Measurements from ENCODE around the gene MRPS2.

MRPS2 gene

GRCh38 chr9:135480940-135481310 lies 19.6 kb upstream of the MRPS2 start:
- no peak for DNase-seq

GRCh38 chr9:135482015-135482754 lies 18.3 kb upstream of the MRPS2 start:
- DNase-seq = no peak

- DNase-seq = no peak
These were observed 15.8 kb upstream of the MRPS2 start for GRCh38 chr9:135484460-135485277.

DNA sequence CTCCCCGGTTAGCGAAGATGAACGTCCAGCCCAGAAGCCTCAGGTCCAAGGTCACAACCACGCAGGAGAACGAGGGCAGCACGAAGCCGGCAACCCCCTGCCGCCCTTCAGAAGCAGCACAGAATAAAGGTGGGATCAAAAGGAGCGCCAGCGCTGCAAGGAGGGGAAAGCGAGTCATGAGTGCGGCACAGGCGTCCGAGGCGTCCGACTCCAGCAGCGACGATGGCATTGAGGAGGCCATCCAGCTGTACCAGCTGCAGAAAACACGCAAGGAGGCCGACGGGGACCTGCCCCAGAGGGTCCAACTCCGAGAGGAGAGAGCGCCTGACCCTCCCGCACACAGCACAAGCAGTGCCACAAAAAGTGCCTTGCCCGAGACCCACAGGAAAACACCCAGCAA lies 15.1 kb upstream of the MRPS2 start:
- no peak for DNase-seq

DNA sequence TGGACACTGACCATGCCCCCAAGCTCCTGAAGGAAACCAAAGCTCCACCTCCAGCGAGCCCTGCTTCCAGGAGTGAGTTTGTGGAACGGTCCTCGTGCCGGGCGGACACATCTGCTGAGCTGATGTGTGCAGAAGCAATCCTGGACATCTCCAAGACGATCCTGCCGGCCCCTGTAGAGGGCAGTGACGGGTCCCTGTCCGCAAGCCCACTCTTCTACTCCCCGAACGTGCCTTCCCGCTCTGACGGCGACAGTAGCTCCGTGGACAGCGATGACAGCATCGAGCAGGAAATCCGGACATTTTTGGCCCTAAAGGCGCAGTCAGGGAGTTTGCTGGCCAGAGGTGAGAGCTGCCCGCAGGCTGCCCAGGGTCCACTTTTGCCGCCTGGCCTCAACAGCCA lies 14.7 kb upstream of the MRPS2 start:
- DNase-seq = no peak

DNA sequence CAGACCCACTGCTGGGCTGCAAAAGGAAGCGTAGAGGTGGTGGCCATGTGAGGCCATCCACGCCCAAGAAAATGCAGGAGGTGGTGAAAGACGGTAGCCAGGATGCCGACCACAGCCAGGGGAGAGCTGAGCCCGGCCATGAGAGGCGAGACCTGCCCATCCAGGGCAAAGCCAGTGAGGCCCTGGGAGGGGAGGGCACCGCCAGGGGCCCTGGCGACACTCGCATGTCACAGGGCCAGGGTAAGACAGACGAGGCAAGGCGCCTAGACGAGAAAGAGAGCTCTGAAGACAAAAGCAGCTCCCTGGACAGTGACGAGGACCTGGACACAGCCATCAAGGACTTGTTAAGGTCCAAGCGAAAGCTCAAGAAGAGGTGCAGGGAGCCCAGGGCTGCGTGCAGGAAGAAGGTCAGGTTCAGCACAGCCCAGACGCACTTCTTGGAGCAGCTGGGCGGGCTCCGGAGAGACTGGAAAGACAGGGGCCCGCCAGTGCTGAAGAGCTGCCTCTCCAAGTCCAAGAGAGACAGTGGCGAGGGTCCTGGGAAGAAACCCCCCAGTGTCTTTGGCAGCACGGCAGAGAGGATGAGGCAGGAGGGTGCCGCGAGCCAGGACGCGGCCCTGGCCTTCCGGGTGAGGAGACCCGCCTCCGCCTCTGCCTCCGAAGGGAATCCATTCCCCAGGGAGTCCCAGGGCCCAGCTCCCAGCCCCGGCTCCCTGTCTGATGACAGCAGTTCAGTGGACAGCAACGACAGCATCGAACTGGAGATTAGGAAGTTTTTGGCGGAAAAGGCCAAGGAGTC lies 14.0 kb upstream of the MRPS2 start:
- DNase-seq = no peak

GRCh38 chr9:135487281-135488012 lies 13.0 kb upstream of the MRPS2 start:
- no peak for DNase-seq

- DNase-seq = no peak
These were observed 12.5 kb upstream of the MRPS2 start for GRCh38 chr9:135488013-135488330.

- no peak for DNase-seq
These were observed 12.0 kb upstream of the MRPS2 start for GRCh38 chr9:135488527-135488926.

GRCh38 chr9:135489188-135489906 lies 11.1 kb upstream of the MRPS2 start:
- no peak for DNase-seq

- no peak for DNase-seq
These were observed 10.2 kb upstream of the MRPS2 start for GRCh38 chr9:135490166-135490870.

- no peak for DNase-seq
These were observed 9.5 kb upstream of the MRPS2 start for GRCh38 chr9:135490980-135491464.

DNA sequence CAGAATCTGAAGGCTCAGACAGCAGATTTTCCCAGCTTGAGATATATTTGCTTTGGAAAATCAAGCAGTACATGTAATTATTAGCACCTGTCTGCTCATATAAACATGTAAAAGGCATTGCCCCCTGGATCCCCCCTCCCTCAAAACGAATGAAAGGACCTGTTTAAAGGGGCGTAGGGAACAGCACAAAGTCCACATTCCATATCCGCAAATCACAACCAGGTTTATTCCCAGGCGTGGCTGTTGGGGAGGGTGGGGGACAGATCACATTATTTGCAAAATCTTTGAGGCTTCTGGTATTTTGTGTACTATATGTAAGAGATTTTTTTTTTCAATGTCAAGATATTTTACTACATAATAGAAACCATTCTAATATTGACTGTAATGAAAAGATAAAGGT lies 8.7 kb upstream of the MRPS2 start:
- DNase-seq = no peak

GRCh38 chr9:135492886-135493669 lies 7.4 kb upstream of the MRPS2 start:
- DNase-seq = no peak

DNA sequence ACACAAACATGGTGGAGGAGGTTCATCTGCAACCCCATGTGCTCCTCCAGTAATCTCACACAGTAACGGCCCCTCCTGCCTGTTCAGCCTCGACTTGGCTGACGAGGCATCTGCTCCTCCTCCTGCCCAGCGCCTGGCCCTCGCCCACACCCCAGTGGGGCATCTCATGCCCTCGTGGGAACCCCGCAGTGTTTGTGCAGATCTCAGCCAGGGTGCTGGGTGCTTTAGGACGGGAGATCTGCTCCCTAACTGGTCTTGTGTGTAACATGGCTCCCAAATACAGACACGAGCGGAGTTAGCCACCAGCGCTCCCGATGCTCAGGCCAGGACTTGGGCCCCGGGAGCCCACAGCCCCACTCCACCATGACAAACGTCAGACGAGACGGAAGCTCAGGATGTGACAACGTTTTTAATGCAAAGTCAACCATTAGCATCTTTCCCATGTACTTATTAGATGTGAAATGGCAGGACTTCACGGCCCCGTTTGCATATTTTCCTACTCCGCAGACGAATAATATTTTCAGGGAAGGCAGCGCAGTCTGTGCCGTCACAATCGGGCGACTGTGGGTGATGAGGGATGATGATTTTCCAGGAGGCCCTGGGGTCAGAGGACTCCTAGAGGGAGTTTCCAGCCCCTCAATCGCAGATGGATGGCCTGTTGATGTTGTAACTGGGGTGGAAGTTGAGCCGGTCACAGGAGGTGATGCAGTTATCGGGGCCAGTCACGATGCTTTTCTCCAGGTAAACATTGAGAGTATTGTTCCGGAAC lies 5.5 kb upstream of the MRPS2 start:
- no peak for DNase-seq

- DNase-seq = no peak
These were observed 1.9 kb upstream of the MRPS2 start for GRCh38 chr9:135498381-135499126.

GRCh38 chr9:135499326-135500070 lies 984 bp upstream of the MRPS2 start:
- peak; percentile 94 for DNase-seq

GRCh38 chr9:135500071-135500524 lies 384 bp upstream of the MRPS2 start:
- DNase-seq = peak; percentile 11

Measured in suppressor macrophage treated with lipopolysaccharide for 4 hours (primary cell).